ENCODE data around the gene FBL.
"Not testable (repeated sequence)": the region's sequence is repeated elsewhere in the genome, so short reads cannot be mapped to it uniquely, and the experiment has no call there.

Gene FBL

GRCh38 chr19:39881495-39882110, 35.4 kb upstream of the FBL start:
- not testable (repeated sequence) for H3K36me3 Mint-ChIP-seq (ENCODE audit: low read depth); H3K27me3 Mint-ChIP-seq; H3K4me1 Mint-ChIP-seq; H3K27ac Mint-ChIP-seq; H3K9me3 Mint-ChIP-seq; H3K4me3 Mint-ChIP-seq
- DNase-seq (peak; percentile 34), ATAC-seq (peak; percentile 62)

- not testable (repeated sequence) for H3K4me3 Mint-ChIP-seq; ATAC-seq; H3K27me3 Mint-ChIP-seq; H3K27ac Mint-ChIP-seq; H3K4me1 Mint-ChIP-seq; H3K9me3 Mint-ChIP-seq; H3K36me3 Mint-ChIP-seq (ENCODE audit: low read depth); DNase-seq
Measured at GRCh38 chr19:39880241-39880640, 34.1 kb upstream of the FBL start.

- DNase-seq; ATAC-seq; H3K27me3 Mint-ChIP-seq; H3K27ac Mint-ChIP-seq; H3K36me3 Mint-ChIP-seq (ENCODE audit: low read depth); H3K9me3 Mint-ChIP-seq; H3K4me1 Mint-ChIP-seq; H3K4me3 Mint-ChIP-seq: not testable (repeated sequence)
Measured at GRCh38 chr19:39879796-39880195, 33.6 kb upstream of the FBL start.

- not testable (repeated sequence) for H3K27me3 Mint-ChIP-seq; H3K4me1 Mint-ChIP-seq; H3K36me3 Mint-ChIP-seq (ENCODE audit: low read depth); H3K27ac Mint-ChIP-seq; H3K4me3 Mint-ChIP-seq; H3K9me3 Mint-ChIP-seq; DNase-seq; ATAC-seq
Measured at GRCh38 chr19:39878866-39879265, 32.7 kb upstream of the FBL start.

- no peak for DNase-seq
- H3K27me3 Mint-ChIP-seq = no peaks in the 10 kb centered on the region
Measured at GRCh38 chr19:39878398-39878797, 32.2 kb upstream of the FBL start.

GRCh38 chr19:39877982-39878381, 31.8 kb upstream of the FBL start:
- not testable (repeated sequence) for ATAC-seq; H3K27ac Mint-ChIP-seq; H3K27me3 Mint-ChIP-seq; H3K36me3 Mint-ChIP-seq (ENCODE audit: low read depth); DNase-seq; H3K4me1 Mint-ChIP-seq; H3K9me3 Mint-ChIP-seq; H3K4me3 Mint-ChIP-seq

More at GRCh38 chr19:39878398-39878797, 32.2 kb upstream of the FBL start:
- no peak overlapping the region for H3K4me3 Mint-ChIP-seq
- no peak for ATAC-seq
- H3K9me3 Mint-ChIP-seq = no peaks in the 10 kb centered on the region
- H3K4me1 Mint-ChIP-seq = no peaks in the 10 kb centered on the region
- peaks cover 2% of the 10 kb centered on the region for H3K36me3 Mint-ChIP-seq (ENCODE audit: low read depth)
- no peak overlapping the region for H3K27ac Mint-ChIP-seq

GRCh38 chr19:39877488-39877887, 31.3 kb upstream of the FBL start:
- not testable (repeated sequence) for H3K9me3 Mint-ChIP-seq; DNase-seq; H3K4me3 Mint-ChIP-seq; H3K27me3 Mint-ChIP-seq; H3K27ac Mint-ChIP-seq; ATAC-seq; H3K36me3 Mint-ChIP-seq (ENCODE audit: low read depth); H3K4me1 Mint-ChIP-seq

GRCh38 chr19:39876486-39876885, 30.3 kb upstream of the FBL start:
- ATAC-seq; H3K27me3 Mint-ChIP-seq; DNase-seq; H3K27ac Mint-ChIP-seq; H3K9me3 Mint-ChIP-seq; H3K36me3 Mint-ChIP-seq (ENCODE audit: low read depth); H3K4me3 Mint-ChIP-seq; H3K4me1 Mint-ChIP-seq: not testable (repeated sequence)

- not testable (repeated sequence) for ATAC-seq; H3K36me3 Mint-ChIP-seq (ENCODE audit: low read depth); H3K4me1 Mint-ChIP-seq; H3K27me3 Mint-ChIP-seq; H3K9me3 Mint-ChIP-seq; H3K4me3 Mint-ChIP-seq; H3K27ac Mint-ChIP-seq; DNase-seq
Measured at GRCh38 chr19:39875401-39875864, 29.3 kb upstream of the FBL start.

- ATAC-seq (no peak), DNase-seq (no peak)
- no peak overlapping the region for H3K4me3 Mint-ChIP-seq
- no peaks in the 10 kb centered on the region for H3K9me3 Mint-ChIP-seq
- no peak overlapping the region for H3K27ac Mint-ChIP-seq
- H3K27me3 Mint-ChIP-seq = no peaks in the 10 kb centered on the region
- peaks cover 2% of the 10 kb centered on the region for H3K36me3 Mint-ChIP-seq (ENCODE audit: low read depth)
- no peaks in the 10 kb centered on the region for H3K4me1 Mint-ChIP-seq
Measured at GRCh38 chr19:39874404-39874803, 28.2 kb upstream of the FBL start.

- Mint-ChIP-seq H3K4me1 (no peaks in the 10 kb centered on the region), H3K4me3 (no peak overlapping the region), H3K27ac (no peak overlapping the region), H3K9me3 (no peaks in the 10 kb centered on the region), H3K27me3 (no peaks in the 10 kb centered on the region), H3K36me3 (ENCODE audit: low read depth) (peaks cover 2% of the 10 kb centered on the region)
- ATAC-seq = no peak
- no peak for DNase-seq
Measured at GRCh38 chr19:39873385-39873784, 27.2 kb upstream of the FBL start.

- H3K4me1 Mint-ChIP-seq = no peaks in the 10 kb centered on the region
- DNase-seq (no peak), ATAC-seq (no peak)
- H3K27me3 Mint-ChIP-seq = no peaks in the 10 kb centered on the region
- no peaks in the 10 kb centered on the region for H3K9me3 Mint-ChIP-seq
- H3K27ac Mint-ChIP-seq = no peak overlapping the region
- no peak overlapping the region for H3K4me3 Mint-ChIP-seq
- no peaks in the 10 kb centered on the region for H3K36me3 Mint-ChIP-seq (ENCODE audit: low read depth)
Measured at GRCh38 chr19:39871886-39872866, 26.0 kb upstream of the FBL start.

- Mint-ChIP-seq H3K9me3 (no peaks in the 10 kb centered on the region), H3K27ac (no peak overlapping the region), H3K27me3 (no peaks in the 10 kb centered on the region), H3K4me1 (no peaks in the 10 kb centered on the region), H3K4me3 (no peak overlapping the region), H3K36me3 (ENCODE audit: low read depth) (no peaks in the 10 kb centered on the region)
- no peak for ATAC-seq
- no peak for DNase-seq
Measured at GRCh38 chr19:39871362-39871761, 25.2 kb upstream of the FBL start.

GRCh38 chr19:39870171-39870971, 24.2 kb upstream of the FBL start:
- Mint-ChIP-seq H3K9me3 (no peaks in the 10 kb centered on the region), H3K27ac (no peak overlapping the region), H3K4me1 (no peaks in the 10 kb centered on the region), H3K4me3 (no peak overlapping the region), H3K36me3 (ENCODE audit: low read depth) (no peaks in the 10 kb centered on the region), H3K27me3 (no peaks in the 10 kb centered on the region)
- no peak for ATAC-seq
- no peak for DNase-seq
